HFF-Myc (cell line): ENCODE measurements around the gene ZNF710.

ENCODE experiments used
- DNase-seq: peaks from one replicate; pipeline ENCODE4 v3.0.0-alpha.2; 2011; ENCODE audit warnings: low read depth; ENCODE audit errors: extremely low read depth
- H3K4me3 ChIP-seq: replicated peaks from 2 replicates; pipeline ENCODE4 v1.5.1; 2011; ENCODE audit warnings: low read depth, mild to moderate bottlenecking, control low read depth, low read length
- CTCF ChIP-seq: IDR thresholded peaks from 2 replicates; pipeline ENCODE4 v1.5.1; 2012; ENCODE audit warnings: mild to moderate bottlenecking, low read depth, low read length, control low read depth; ENCODE audit errors: missing control alignments

Gene ZNF710

GRCh38 chr15:90001683-90002427, 731 bp downstream of the ZNF710 start:
- no peak for DNase-seq
- TF ChIP-seq CTCF, result no peak

GRCh38 chr15:90002428-90002844, 1.3 kb downstream of the ZNF710 start:
- peak overlapping the region; percentile 57 for H3K4me3 ChIP-seq
- TF ChIP-seq CTCF, result no peak
- DNase-seq, result no peak

More at GRCh38 chr15:90001683-90002427, 731 bp downstream of the ZNF710 start:
- peak overlapping the region; percentile 57 for H3K4me3 ChIP-seq

- no peak for DNase-seq
These were observed 2.6 kb downstream of the ZNF710 start for GRCh38 chr15:90003736-90004135.

GRCh38 chr15:90004252-90004651, 3.1 kb downstream of the ZNF710 start:
- no peak for DNase-seq
- peak overlapping the region; percentile 14; the same call in 1 of the 2 replicates for H3K4me3 ChIP-seq
- no peak for TF ChIP-seq CTCF

More at GRCh38 chr15:90003736-90004135, 2.6 kb downstream of the ZNF710 start:
- H3K4me3 ChIP-seq, result no peak overlapping the region
- no peak for TF ChIP-seq CTCF

- TF ChIP-seq CTCF, result no peak
- peak; percentile 74 for DNase-seq
- peak overlapping the region; percentile 14; the same call in 1 of the 2 replicates for H3K4me3 ChIP-seq
These were observed 3.5 kb downstream of the ZNF710 start for GRCh38 chr15:90004671-90005070.

GRCh38 chr15:90006217-90007075, 5.3 kb downstream of the ZNF710 start:
- no peak for TF ChIP-seq CTCF
- DNase-seq, result no peak
- H3K4me3 ChIP-seq, result no peak overlapping the region
